Smooth muscle cell (in vitro differentiated cells): ENCODE measurements around the gene C10orf88. TPM values are rescaled to one million over a fixed set of nuclear protein-coding genes. Genes with fewer than 3 reads are reported as not detected.

ENCODE experiments used
- DNase-seq: peaks from one replicate; lab custom pipeline; 2025; ENCODE audit not compliant: unreplicated experiment; lab: John Stamatoyannopoulos, UW
- H2AFZ ChIP-seq: fragments of 200-600 bp; sonication (generic); 2 replicates; pipeline ENCODE4 v1.6.0; 2016; ENCODE audit warnings: antibody characterized with exemption, low read depth, mild to moderate bottlenecking
- H3F3A ChIP-seq: fragments of 200-600 bp; sonication (generic); 2 replicates; pipeline ENCODE4 v1.6.0; 2017; ENCODE audit warnings: antibody characterized with exemption, low read depth
- H3K27ac ChIP-seq: fragments of 200-600 bp; sonication (generic); 2 replicates; pipeline ENCODE4 v1.5.1; 2016; ENCODE audit warnings: low read depth, mild to moderate bottlenecking
- H3K27me3 ChIP-seq: fragments of 200-600 bp; sonication (generic); 2 replicates; pipeline ENCODE4 v1.6.1; 2016; ENCODE audit warnings: low read depth, mild to moderate bottlenecking
- H3K36me3 ChIP-seq: fragments of 200-600 bp; sonication (generic); 2 replicates; pipeline ENCODE4 v1.5.1; 2016; ENCODE audit warnings: low read depth
- H3K4me1 ChIP-seq: fragments of 200-600 bp; sonication (generic); 2 replicates; pipeline ENCODE4 v1.5.1; 2016; ENCODE audit warnings: low read depth
- H3K4me2 ChIP-seq: fragments of 200-600 bp; sonication (generic); 2 replicates; pipeline ENCODE4 v1.6.0; 2016; ENCODE audit warnings: mild to moderate bottlenecking
- H3K4me3 ChIP-seq: fragments of 200-600 bp; sonication (generic); 2 replicates; pipeline ENCODE4 v1.5.1; 2016; ENCODE audit warnings: mild to moderate bottlenecking
- H3K79me2 ChIP-seq: fragments of 200-600 bp; sonication (generic); 2 replicates; pipeline ENCODE4 v1.6.0; 2016; ENCODE audit warnings: low read depth, mild to moderate bottlenecking
- H3K9ac ChIP-seq: fragments of 200-600 bp; sonication (generic); 2 replicates; pipeline ENCODE4 v1.6.0; 2016; ENCODE audit warnings: low read depth
- H3K9me3 ChIP-seq: fragments of 200-600 bp; sonication (generic); replicated peaks from 2 replicates; pipeline ENCODE4 v1.5.1; 2016; ENCODE audit warnings: low read depth
- H4K20me1 ChIP-seq: fragments of 200-600 bp; sonication (generic); 2 replicates; pipeline ENCODE4 v1.6.0; 2016; ENCODE audit warnings: low read depth
- WGBS: methylation state at CpG from one replicate; pipeline ENCODE4 v1.1.7; 2016; ENCODE audit warnings: low lambda C conversion rate; 5-methylcytosine and 5-hydroxymethylcytosine counted together
- polyA plus RNA-seq: library from polyadenylated mRNA; unstranded; fragments of >200 nt; fragmentation: Nextera tagmentation; extraction: Ambion mirVana; gene quantifications from 2 replicates; pipeline ENCODE4 v1.2.1, GENCODE V29; 2016
- total RNA-seq: library from RNA; depleted of rRNA; stranded (reverse); fragments of >200 nt; gene quantifications from 2 replicates; pipeline ENCODE4 v1.2.3, GENCODE V29; 2014
- TF ChIP-seq, protein P1 (sequence below): fragments of 200-600 bp; sonication (generic); IDR thresholded peaks from 2 replicates; pipeline ENCODE4 v1.5.1; 2017; ENCODE audit warnings: borderline replicate concordance, mild to moderate bottlenecking, antibody characterized with exemption; ENCODE audit not compliant: insufficient read depth, poor library complexity, severe bottlenecking

The C10orf88 gene
- total and polyA plus RNA-seq, 2 experiments from 2014 or later, result 12.0 to 15.3 TPM

DNA sequence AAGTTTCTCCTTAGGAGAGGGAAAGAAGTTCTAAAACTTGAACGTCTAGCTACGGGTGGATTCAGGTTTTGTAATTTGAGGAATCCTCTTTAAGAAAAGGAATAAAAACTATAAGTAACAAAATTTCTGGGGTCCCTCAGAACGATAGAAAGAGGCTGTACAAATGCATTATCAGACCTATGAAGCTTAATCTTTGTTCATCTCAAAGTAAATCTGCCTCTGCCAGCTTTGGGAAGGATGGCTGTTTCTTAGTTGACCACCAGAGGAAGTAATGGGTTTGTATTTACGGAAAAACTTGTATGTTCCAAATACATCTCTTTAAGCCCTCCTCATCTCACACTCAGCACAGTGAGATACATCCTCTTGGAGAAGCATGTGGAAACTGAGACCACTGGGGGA lies 27.0 kb upstream of the C10orf88 start:
- Histone ChIP-seq H3K9ac (no peak overlapping the region), H4K20me1 (no peaks in the 10 kb centered on the region), H3K36me3 (no peaks in the 10 kb centered on the region), H3K9me3 (no peaks in the 10 kb centered on the region), H3K4me3 (peak overlapping the region; percentile 91), H3K4me2 (peak overlapping the region; percentile 84), H2AFZ (peak overlapping the region; percentile 2), H3K27me3 (no peaks in the 10 kb centered on the region), H3K4me1 (peaks cover 9% of the 10 kb centered on the region), H3K79me2 (no peaks in the 10 kb centered on the region), H3K27ac (no peak overlapping the region), H3F3A (no peaks in the 10 kb centered on the region)
- no peak for DNase-seq
- WGBS, result 20% methylated on average over 4 of the region's 4 CpGs
- TF ChIP-seq, protein P1, sequence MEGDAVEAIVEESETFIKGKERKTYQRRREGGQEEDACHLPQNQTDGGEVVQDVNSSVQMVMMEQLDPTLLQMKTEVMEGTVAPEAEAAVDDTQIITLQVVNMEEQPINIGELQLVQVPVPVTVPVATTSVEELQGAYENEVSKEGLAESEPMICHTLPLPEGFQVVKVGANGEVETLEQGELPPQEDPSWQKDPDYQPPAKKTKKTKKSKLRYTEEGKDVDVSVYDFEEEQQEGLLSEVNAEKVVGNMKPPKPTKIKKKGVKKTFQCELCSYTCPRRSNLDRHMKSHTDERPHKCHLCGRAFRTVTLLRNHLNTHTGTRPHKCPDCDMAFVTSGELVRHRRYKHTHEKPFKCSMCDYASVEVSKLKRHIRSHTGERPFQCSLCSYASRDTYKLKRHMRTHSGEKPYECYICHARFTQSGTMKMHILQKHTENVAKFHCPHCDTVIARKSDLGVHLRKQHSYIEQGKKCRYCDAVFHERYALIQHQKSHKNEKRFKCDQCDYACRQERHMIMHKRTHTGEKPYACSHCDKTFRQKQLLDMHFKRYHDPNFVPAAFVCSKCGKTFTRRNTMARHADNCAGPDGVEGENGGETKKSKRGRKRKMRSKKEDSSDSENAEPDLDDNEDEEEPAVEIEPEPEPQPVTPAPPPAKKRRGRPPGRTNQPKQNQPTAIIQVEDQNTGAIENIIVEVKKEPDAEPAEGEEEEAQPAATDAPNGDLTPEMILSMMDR, result peak; percentile 29

DNA sequence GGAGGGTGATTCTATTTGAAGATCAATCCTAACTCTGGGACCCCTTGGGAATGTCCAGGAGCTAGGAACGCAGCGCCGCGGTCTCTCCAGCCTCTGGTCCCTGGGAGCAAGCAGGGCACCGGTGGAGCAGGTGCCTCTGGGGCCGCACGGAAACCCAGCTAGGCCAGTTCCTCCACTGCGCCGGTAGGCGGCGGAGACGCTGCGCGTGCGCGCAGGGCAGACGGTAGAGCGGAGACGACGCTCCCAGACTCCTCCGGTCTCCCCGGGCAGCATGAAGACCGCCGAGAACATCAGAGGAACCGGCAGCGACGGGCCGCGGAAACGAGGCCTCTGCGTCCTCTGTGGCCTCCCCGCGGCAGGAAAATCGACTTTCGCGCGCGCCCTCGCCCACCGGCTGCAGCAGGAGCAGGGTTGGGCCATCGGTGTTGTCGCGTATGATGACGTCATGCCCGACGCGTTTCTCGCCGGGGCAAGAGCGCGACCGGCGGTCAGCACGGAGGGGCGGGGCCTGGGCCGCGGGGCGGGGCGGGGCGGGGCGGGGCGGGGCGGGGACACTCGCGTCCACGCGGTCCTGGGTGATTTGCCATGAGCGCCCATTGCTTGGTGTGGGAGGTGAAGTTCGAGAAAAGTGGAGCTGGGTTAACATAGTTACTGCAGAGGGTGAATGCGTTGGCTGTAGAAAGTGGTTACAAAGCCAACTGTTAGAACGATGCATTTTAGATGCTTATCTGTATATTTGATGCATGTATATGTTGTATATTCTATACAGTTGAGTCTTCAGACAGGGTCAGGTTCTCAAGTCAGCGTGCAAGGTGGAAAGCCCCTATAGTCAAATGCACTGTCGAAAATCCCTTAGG lies 26.4 kb upstream of the C10orf88 start, which contains the start of gene PSTK:
Gene PSTK (plus strand): TSS at position 193 of the 857 bp plus-strand sequence. CDS start 79 bp downstream, at position 272.
- DNase-seq, result peak; percentile 83
- no peaks in the 10 kb centered on the region for H4K20me1 ChIP-seq
- no peaks in the 10 kb centered on the region for H3K27me3 ChIP-seq
- no peaks in the 10 kb centered on the region for H3F3A ChIP-seq
- TF ChIP-seq, protein P1, result peak; percentile 85
- peaks cover 9% of the 10 kb centered on the region for H3K4me1 ChIP-seq
- no peaks in the 10 kb centered on the region for H3K36me3 ChIP-seq
- H3K9me3 ChIP-seq, result no peaks in the 10 kb centered on the region
- peak within 1 kb of the TSS; percentile 93 for H3K9ac ChIP-seq
- 2% methylated on average over 53 of the region's 73 CpGs for WGBS
- peak within 1 kb of the TSS; percentile 93 for H2AFZ ChIP-seq
- H3K4me2 ChIP-seq, result peak within 1 kb of the TSS; percentile 84
- peak within 1 kb of the TSS; percentile 90 for H3K27ac ChIP-seq
- no peaks in the 10 kb centered on the region for H3K79me2 ChIP-seq
- peak within 1 kb of the TSS; percentile 91 for H3K4me3 ChIP-seq

DNA sequence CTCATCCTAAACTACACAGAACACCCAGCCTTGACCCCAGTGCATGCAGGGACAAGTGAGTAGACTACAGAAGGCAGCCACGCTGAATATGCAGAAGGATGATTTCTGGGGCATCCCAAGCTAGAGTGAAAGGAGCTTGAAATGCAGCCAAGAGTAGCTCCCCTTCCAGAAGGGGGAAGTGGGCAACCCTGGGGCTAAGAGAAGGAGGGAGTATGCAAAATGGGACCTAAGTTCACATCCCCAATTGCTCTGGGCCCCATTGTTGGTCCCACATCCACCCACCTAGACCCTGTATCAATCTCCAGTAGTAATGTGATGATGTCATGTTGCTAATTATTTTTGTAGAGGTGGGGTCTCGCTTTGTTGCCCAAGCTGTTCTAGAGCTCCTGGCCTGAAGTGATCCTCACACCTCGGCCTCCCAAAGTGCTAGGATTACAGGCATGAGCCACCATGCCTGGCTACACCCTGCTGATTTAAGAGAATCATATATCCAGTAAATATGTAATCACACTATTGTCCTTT lies 20.6 kb upstream of the C10orf88 start:
- Histone ChIP-seq H3K36me3 (no peaks in the 10 kb centered on the region), H3K4me1 (no peaks in the 10 kb centered on the region), H3K79me2 (no peaks in the 10 kb centered on the region), H2AFZ (no peak overlapping the region), H3K9me3 (no peaks in the 10 kb centered on the region), H3K4me2 (no peak overlapping the region), H3K9ac (no peak overlapping the region), H3K27me3 (no peaks in the 10 kb centered on the region), H3K27ac (no peak overlapping the region), H3F3A (no peaks in the 10 kb centered on the region), H3K4me3 (no peak overlapping the region), H4K20me1 (no peaks in the 10 kb centered on the region)
- DNase-seq, result no peak
- TF ChIP-seq, protein P1, result no peak
- 84% methylated on average over 3 of the region's 3 CpGs for WGBS
